Measurements from ENCODE around the gene ASIC4. TPM values are rescaled to one million over a fixed set of nuclear protein-coding genes. Genes with fewer than 3 reads are reported as not detected.

ASIC4 gene
- total and polyA plus RNA-seq, 2 of the 13 experiments (the other 11 are each of a cell fraction or from before 2014, with no cell fraction given) = 0.03 TPM; not detected in 1

DNA sequence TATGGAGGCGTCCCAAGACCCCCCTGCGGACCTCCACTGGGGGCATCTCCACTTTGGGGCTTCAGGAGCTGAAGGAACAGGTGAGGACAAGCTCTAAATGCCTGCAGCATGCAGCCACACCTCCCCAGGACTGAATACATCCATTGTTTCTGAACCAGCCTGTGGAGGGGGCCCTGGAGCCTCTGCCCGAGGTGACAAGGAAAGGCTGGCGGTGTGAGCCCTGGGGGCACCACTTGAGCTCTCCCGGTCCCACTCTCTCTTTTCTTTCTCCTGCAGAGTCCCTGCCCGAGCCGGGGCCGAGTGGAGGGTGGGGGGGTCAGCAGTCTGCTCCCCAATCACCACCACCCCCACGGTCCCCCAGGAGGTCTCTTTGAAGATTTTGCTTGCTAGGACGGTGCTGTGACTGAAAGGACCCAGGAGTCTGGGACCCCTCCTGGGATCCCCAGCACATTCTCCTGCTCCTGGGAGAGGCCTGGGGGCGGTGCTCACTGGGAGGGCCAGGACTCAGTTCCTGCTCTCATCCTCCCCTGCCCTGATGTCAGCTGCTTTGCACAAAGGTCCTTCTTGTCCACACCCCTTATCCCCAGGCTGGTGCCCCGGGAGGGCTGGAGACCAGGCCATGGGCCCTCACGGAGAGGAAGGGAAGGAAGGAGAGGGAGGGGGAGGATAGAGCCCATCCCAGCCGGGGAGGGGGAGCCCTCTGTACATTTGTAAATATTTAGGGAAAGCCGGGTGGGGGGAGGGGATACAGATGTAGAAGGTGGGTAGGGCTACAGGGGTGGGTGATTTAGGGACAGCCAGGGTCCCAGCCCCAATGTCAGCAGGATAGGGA lies 23.6 kb downstream of the ASIC4 start (continued):
- TF ChIP-seq, protein P1, sequence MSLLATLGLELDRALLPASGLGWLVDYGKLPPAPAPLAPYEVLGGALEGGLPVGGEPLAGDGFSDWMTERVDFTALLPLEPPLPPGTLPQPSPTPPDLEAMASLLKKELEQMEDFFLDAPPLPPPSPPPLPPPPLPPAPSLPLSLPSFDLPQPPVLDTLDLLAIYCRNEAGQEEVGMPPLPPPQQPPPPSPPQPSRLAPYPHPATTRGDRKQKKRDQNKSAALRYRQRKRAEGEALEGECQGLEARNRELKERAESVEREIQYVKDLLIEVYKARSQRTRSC (CRISPR knock-in tag; IDR thresholded peaks at IDR 0.05; ENCODE audit: low read depth) = no peak
- TF ChIP-seq, protein P2, sequence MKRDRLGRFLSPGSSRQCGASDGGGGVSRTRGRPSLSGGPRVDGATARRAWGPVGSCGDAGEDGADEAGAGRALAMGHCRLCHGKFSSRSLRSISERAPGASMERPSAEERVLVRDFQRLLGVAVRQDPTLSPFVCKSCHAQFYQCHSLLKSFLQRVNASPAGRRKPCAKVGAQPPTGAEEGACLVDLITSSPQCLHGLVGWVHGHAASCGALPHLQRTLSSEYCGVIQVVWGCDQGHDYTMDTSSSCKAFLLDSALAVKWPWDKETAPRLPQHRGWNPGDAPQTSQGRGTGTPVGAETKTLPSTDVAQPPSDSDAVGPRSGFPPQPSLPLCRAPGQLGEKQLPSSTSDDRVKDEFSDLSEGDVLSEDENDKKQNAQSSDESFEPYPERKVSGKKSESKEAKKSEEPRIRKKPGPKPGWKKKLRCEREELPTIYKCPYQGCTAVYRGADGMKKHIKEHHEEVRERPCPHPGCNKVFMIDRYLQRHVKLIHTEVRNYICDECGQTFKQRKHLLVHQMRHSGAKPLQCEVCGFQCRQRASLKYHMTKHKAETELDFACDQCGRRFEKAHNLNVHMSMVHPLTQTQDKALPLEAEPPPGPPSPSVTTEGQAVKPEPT (CRISPR knock-in tag; IDR thresholded peaks at IDR 0.05; ENCODE audit: low read depth) = no peak
- TF ChIP-seq ZNF776 (CRISPR knock-in tag; IDR thresholded peaks at IDR 0.05) = no peak
- no peak for TF ChIP-seq ZNF326 (CRISPR knock-in tag; IDR thresholded peaks at IDR 0.05; ENCODE audit: borderline replicate concordance)
- no peak for TF ChIP-seq ZNF674 (CRISPR knock-in tag; IDR thresholded peaks at IDR 0.05; ENCODE audit: low read depth)
- TF ChIP-seq MIXL1 (CRISPR knock-in tag; IDR thresholded peaks at IDR 0.05) = no peak
- TF ChIP-seq, protein P3, sequence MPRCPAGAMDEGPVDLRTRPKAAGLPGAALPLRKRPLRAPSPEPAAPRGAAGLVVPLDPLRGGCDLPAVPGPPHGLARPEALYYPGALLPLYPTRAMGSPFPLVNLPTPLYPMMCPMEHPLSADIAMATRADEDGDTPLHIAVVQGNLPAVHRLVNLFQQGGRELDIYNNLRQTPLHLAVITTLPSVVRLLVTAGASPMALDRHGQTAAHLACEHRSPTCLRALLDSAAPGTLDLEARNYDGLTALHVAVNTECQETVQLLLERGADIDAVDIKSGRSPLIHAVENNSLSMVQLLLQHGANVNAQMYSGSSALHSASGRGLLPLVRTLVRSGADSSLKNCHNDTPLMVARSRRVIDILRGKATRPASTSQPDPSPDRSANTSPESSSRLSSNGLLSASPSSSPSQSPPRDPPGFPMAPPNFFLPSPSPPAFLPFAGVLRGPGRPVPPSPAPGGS (CRISPR knock-in tag; IDR thresholded peaks at IDR 0.05) = no peak
- TF ChIP-seq ELF4 (CRISPR knock-in tag; IDR thresholded peaks at IDR 0.05; ENCODE audit: borderline replicate concordance) = no peak
- no peak for TF ChIP-seq MXI1 (IDR thresholded peaks at IDR 0.05; ENCODE audit: borderline replicate concordance, low read depth, low read length)
- TF ChIP-seq RAD21 (CRISPR knock-in tag; IDR thresholded peaks at IDR 0.05) = peak; percentile 18; the same call in 1 of the 2 replicates
- TF ChIP-seq KDM1A (CRISPR knock-in tag; IDR thresholded peaks at IDR 0.05) = no peak
- peak; percentile 94 for TF ChIP-seq AGO1 (IDR thresholded peaks at IDR 0.05; ENCODE audit: low read depth, low read length, poor library complexity, severe bottlenecking)
- no peak for TF ChIP-seq ZNF224 (CRISPR knock-in tag; IDR thresholded peaks at IDR 0.05)
- no peak for TF ChIP-seq ZNF660 (CRISPR knock-in tag; IDR thresholded peaks at IDR 0.05; ENCODE audit: borderline replicate concordance, low read depth)
- TF ChIP-seq MZF1 (CRISPR knock-in tag; IDR thresholded peaks at IDR 0.05; ENCODE audit: borderline replicate concordance) = 0 out of 2 replicates have a peak, but pooled peaks have one; percentile 11
- no peak for TF ChIP-seq ZKSCAN5 (CRISPR knock-in tag; IDR thresholded peaks at IDR 0.05)
- TF ChIP-seq KLF12 (CRISPR knock-in tag; IDR thresholded peaks at IDR 0.05; ENCODE audit: borderline replicate concordance) = no peak
- no peak for TF ChIP-seq MAF1 (CRISPR knock-in tag; IDR thresholded peaks at IDR 0.05; ENCODE audit: borderline replicate concordance)
- TF ChIP-seq NFYB (CRISPR knock-in tag; IDR thresholded peaks at IDR 0.05) = no peak

All from HepG2 (cell line).